ENCODE data around the gene TTLL3.
"Not testable (repeated sequence)": the region's sequence is repeated elsewhere in the genome, so short reads cannot be mapped to it uniquely, and the experiment has no call there.

TTLL3 gene, protein sequence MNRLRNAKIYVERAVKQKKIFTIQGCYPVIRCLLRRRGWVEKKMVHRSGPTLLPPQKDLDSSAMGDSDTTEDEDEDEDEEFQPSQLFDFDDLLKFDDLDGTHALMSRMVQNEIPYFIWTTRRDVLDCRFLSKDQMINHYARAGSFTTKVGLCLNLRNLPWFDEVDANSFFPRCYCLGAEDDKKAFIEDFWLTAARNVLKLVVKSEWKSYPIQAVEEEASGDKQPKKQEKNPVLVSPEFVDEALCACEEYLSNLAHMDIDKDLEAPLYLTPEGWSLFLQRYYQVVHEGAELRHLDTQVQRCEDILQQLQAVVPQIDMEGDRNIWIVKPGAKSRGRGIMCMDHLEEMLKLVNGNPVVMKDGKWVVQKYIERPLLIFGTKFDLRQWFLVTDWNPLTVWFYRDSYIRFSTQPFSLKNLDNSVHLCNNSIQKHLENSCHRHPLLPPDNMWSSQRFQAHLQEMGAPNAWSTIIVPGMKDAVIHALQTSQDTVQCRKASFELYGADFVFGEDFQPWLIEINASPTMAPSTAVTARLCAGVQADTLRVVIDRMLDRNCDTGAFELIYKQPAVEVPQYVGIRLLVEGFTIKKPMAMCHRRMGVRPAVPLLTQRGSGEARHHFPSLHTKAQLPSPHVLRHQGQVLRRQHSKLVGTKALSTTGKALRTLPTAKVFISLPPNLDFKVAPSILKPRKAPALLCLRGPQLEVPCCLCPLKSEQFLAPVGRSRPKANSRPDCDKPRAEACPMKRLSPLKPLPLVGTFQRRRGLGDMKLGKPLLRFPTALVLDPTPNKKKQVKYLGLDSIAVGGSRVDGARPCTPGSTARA

DNA sequence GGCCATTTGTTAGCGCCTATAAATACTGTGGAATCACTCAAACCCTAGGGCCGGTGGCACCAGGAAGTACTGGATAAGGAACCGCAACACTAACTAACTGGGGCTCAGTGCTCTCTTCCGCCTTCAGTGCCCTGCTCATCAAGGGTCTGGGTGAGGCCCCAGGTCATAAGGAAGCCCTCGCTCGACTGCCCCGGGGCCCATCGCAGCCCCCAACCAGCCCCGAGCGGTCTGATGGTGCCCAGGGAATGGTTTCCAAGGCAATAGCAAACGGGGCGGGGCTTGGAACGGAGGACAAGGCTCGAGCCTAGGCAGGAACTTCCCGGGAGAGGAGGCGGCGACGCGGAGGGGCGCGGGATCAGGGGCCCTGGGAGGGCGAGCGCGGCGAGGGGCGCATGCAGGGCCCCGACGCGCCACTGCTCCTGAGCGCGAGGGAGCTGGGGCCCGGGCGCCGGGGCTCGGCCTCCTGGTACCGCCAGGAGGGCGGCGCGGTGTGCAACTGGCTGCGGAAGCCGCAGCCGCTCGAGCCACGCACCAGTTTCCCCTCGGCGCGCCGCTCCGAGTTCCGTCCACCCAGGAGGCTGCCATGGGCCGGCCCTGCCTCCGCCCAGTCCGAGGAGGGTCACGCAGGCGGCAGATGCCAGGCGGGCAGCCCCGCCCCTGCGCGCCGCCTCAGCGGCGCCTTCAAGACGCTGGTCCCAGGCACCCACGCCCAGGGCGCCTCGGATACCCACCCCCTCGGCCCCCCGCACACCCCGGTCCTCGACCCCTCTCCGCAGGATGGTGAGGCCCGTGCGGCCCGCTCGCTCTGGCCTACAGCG, at the start of gene TTLL3:
TTLL3 (plus strand) TSS at position 648 of the 818 bp plus-strand sequence. CDS start 400 bp downstream, outside the sequence.
- peak; percentile 45 for DNase-seq

DNA sequence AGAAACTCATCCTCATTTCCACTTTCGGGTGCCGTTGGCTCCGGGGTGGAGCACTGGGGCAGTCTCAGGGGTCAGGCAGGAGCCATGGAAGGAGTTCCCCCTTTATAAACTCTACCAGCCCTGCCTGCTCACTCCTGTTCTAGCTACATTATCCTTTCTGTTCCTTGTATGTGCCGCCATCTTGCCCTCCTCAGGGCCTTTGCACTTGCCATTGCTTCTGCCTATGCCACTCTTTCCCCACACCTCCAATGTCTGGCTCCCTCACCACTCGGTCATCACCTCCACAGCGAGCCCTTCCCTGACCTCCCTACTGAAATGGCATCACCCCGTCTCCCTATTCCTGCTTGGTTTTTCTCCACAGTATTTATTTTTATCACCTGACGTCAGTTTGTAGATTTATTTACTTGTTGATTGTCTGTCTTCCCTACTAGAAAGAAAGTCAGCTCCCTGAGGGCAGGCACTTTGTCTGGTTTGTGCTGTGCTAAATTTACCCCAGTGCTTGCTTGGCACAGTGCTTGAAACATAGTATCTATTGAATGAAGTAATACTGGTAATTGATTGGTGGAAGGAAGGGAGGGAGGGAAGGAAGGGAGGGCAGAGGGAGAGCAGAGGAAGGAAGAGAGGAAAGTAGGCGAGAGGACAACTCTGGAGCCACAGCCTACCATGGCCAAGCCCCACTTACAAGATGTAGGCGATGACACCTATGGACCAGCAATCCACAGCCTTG, 49.1 kb upstream of the TTLL3 start:
- no peak for DNase-seq

- DNase-seq: no peak
Measured at GRCh38 chr3:9761919-9762318, 48.1 kb upstream of the TTLL3 start.

- DNase-seq: no peak
Measured at GRCh38 chr3:9762871-9763270, 47.2 kb upstream of the TTLL3 start.

- no peak for DNase-seq
Measured at GRCh38 chr3:9765865-9766264, 44.2 kb upstream of the TTLL3 start.

GRCh38 chr3:9767418-9767817, 42.6 kb upstream of the TTLL3 start:
- DNase-seq: no peak

DNA sequence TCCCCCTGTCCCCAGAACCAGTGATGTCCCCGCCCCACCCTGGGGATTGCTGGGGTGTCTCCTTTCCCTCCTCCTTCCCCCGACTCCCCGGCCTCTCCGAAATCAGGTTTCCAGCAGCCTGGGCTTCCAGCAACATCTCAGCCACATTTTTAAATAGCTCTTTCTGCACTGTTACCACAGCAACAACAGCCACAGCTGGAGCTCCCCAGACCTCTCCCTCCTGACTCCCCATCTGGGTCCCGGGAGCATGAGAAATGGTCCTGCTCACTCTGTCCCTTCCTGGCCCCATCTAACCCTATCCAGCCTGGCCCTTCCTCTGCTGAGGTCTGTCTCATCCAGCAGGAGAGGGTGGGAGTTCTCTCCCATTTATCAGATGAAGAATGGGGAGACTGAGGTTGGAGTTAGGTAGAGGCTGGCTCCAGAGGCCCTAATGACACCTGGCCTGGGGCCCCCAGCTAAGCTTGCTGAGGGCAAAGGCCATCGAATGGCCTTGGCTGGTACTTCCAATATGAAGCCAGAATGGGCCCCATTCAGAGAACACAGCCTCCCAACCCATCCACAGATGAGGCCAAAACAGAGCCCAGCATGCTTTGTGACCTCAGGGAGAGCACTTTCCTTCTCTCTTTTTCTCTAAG, 41.8 kb upstream of the TTLL3 start:
- no peak for DNase-seq

DNA sequence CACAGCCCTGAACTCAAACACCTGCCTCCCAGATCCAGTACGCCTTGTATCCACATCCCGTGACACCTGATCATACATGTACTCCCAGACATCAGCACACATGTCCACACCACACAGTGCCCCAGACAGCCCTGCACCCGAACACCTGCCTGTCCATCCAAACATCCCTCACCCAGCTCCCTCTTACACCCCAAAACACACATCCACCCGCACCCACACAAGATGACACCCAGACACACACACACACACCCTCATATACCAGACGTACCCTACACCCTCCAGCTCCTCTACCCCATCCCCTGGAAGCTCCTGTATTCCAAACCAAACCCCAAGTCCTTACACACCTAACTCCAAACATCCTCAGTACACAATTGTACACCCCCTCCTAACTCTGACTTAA, 41.0 kb upstream of the TTLL3 start:
- no peak for DNase-seq

DNA sequence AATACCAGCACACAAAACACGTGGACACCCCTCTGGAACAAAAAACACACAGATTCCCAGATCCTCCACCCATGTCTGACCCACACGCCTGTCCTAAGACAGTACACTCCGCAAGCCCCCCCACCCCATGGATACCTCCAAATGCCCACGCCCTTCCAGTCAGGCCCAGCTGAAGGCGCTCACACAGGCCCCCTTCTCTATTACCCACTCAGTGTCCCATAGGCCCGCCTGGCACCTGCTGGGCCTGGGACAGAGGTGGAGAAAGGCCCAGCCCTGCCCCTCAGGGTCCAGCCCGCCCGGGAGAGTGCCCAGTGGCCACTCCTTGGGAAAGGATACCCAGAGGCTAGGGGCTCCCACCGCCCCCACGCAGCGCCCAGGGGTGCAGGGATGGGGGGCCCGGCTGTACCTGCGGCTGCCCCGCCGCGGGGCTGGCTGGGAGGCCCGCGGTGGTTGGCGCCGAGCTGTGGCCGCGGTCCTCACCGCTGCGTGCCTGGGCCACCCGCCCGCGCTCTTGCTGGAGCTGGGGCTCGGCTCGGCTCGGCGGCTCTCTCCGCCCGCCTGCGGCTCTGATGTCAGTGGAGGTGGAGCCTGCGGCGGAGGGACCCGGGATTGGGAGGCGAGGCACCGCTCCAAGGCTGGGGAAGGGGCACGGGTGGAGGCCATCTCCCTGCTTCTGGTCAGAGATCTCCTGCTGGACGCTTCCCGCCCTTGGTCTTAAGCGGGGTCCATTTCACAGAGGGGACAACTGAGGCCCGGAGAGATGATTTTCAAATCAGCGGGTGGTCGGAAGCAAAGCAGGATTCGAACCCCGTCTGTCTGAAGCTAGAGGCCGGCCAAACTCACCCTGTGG, 40.4 kb upstream of the TTLL3 start, which contains the start of gene CAMK1:
CAMK1 (minus strand) TSS at position 522 of the 850 bp plus-strand sequence. CDS start 2,198 bp downstream, outside the sequence.
- peak; percentile 69 for DNase-seq

DNA sequence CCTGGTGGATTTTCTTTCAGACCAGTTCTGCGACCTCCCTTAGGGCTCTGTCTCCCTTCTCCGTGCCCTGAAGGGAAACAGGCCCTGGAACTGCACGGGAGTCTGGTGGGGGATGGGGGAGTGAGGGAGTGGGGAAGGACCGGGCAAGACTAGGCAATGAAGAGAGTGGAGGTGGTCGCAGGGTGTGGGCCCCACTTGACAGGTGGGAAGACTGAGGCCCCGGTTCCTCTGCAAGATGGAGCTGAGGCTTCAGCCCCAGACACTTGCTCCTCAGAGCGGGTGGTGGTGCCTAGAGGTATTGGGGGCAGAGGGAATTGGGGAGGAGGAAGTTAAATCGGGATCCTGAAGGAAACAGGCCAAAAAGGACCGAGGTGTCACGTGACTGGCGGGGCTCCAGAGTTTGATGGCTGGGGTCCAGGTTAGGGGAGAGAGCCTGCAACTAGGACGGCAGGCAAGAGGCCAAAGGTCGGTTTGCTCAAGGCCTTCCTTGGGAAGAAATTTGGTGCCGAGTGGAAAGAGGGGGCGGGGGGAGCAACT, 39.7 kb upstream of the TTLL3 start:
- no peak for DNase-seq

- not testable (repeated sequence) for DNase-seq
Measured at GRCh38 chr3:9771007-9771406, 39.1 kb upstream of the TTLL3 start.

GRCh38 chr3:9776896-9777693, 33.0 kb upstream of the TTLL3 start:
- DNase-seq: no peak

DNA sequence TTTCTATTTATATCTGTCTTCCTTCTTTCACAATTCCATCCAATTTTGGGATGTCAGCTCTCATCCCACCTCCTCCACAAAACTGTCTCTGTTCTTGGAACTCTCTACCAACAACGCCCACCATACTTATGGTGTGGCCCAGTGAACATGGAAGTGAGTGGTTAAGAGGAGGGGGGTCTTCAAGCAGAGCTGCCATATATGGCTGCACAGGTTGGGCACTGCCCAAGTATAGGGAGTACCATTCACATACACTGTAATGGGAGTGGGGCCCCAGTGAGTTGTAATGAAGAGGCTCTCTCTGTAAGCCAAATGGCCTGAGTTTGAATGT, 32.4 kb upstream of the TTLL3 start:
- DNase-seq: no peak

GRCh38 chr3:9778143-9779074, 31.7 kb upstream of the TTLL3 start:
- peak; percentile 81 for DNase-seq

GRCh38 chr3:9779075-9779593, 30.9 kb upstream of the TTLL3 start:
- DNase-seq: no peak

DNA sequence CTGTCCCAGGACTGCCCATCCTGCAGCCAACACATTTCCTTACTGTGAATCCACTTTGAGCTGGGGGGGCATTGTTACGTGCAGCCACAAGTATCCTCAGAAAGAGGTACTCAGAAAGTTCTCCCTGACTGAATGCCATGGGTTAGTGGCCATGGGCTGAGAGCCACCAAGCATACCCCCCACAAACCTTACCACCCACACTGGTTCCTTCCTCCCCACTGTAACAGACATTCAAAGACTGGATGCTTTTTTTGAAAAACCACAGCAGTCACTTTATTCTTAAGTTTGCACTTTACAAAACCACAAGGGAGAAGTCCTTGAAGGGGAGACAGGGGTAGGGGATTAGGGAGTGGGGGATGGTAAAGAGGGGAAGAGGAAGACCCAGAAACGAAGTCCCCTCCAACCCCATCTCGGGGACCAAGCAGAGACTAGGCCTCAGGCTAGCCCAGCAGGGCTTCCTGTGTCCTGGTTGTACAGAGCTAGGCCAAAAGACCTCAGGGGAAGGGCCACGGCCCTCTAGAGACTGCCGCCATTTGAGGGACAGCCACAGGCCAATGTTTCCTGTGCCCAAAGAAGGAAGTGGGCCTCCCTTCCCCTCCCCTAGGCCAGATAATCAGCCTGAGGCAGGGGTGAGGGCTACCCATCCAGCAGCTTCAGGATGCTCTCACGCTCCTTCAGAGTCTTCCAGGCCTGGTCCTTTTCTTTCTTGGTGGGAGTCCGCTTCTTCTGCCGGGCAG, 30.2 kb upstream of the TTLL3 start:
- DNase-seq: peak; percentile 43

DNA sequence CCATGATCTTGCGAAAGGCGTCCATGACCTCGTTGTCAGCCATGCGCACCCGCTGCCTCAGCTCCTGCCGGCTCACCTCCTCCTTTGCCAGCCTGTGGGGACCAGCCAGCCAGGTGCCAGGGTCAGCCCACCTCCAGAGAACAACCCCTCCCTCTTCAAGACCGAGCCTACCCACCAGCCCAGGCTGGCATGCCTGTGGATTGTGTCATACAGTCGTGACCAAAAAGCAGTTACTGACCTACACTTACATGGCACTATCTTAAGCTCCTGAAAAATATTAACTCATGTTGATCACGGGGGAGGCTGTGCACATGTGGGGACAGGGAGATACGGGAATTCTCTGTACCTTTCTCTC, 29.6 kb upstream of the TTLL3 start:
- DNase-seq: no peak

DNA sequence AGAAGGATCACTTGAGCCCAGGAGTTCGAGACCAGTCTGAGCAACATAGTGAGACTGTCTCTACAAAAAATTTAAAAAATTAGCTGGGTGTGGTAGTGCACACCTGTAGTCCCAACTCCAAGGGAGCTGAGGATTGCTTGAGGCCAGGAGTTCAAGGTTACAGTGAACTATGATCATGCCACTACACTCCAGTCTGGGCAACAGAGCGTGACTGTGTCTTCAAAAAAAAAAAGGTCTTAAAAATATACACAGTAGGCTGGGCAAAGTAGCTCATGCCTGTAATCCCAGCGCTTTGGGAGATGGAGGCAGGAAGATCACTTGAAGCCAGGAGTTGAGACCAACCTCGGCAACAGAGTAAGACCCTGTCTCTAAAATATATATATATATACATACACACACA, 29.2 kb upstream of the TTLL3 start:
- no peak for DNase-seq
